IMR-90 (cell line): ENCODE data around the gene PLA2G4B. TPM values are rescaled to one million over a fixed set of nuclear protein-coding genes. Genes with fewer than 3 reads are reported as not detected.

Experiments
- ATAC-seq: fragments of 200-7000 bp; cut with Tn5 transposase; 2 replicates; pipeline ENCODE4 v1.9.1; 2020; ENCODE audit warnings: low read depth, mild to moderate bottlenecking, moderate library complexity
- BruUV-seq: library from RNA; stranded (reverse); fragments of 400-500 nt; replicated peaks from 2 replicates; lab custom pipeline; 2021; lab: Mats Ljungman, UMichigan
- CTCF ChIA-PET: fragments of 300-600 bp; formaldehyde crosslinking; extraction: SDS; loops from one replicate; lab custom pipeline; 2021; ENCODE audit warnings: antibody characterized with exemption; lab: Yijun Ruan, JAX
- POLR2A ChIA-PET: fragments of 300-600 bp; sonication (Branson Sonifier 250); formaldehyde crosslinking; loops from one replicate; lab custom pipeline; 2022; ENCODE audit warnings: antibody characterized with exemption; ENCODE audit not compliant: unreplicated experiment; lab: Charles Lee
- DNase-seq: peaks from one replicate; pipeline ENCODE4 v3.0.0; 2013
- H2AFZ ChIP-seq: replicated peaks from 2 replicates; pipeline ENCODE3; 2013; ENCODE audit warnings: low read length, mild to moderate bottlenecking; ENCODE audit not compliant: poor library complexity
- H2AK5ac ChIP-seq: 2 replicates; pipeline ENCODE4 v1.6.1; 2013; ENCODE audit warnings: low read depth, low read length, inconsistent platforms
- H2AK9ac ChIP-seq: replicated peaks from 2 replicates; pipeline ENCODE3; 2013; ENCODE audit warnings: mild to moderate bottlenecking, low read depth, low read length, moderate library complexity; ENCODE audit not compliant: poor library complexity
- H2BK120ac ChIP-seq: 2 replicates; pipeline ENCODE4 v1.6.1; 2013; ENCODE audit warnings: low read depth, low read length, inconsistent platforms
- H2BK15ac ChIP-seq: 3 replicates; pipeline ENCODE4 v1.6.1; 2013; ENCODE audit warnings: low read depth, low read length, inconsistent platforms
- H2BK20ac ChIP-seq: 2 replicates; pipeline ENCODE4 v1.6.1; 2013; ENCODE audit warnings: low read depth, mild to moderate bottlenecking, inconsistent platforms, low read length, moderate library complexity
- H2BK5ac ChIP-seq: 2 replicates; pipeline ENCODE4 v1.6.1; 2013; ENCODE audit warnings: mild to moderate bottlenecking, low read depth, low read length, inconsistent platforms; ENCODE audit not compliant: poor library complexity, severe bottlenecking
- H3K14ac ChIP-seq: replicated peaks from 2 replicates; pipeline ENCODE4 v1.6.1; 2013; ENCODE audit warnings: low read depth, low read length, inconsistent platforms
- H3K18ac ChIP-seq: 2 replicates; pipeline ENCODE4 v1.6.1; 2013; ENCODE audit warnings: low read depth, low read length, control low read depth
- H3K23ac ChIP-seq: 2 replicates; pipeline ENCODE4 v1.6.1; 2013; ENCODE audit warnings: low read depth, low read length, inconsistent platforms
- H3K27ac ChIP-seq: 2 replicates; pipeline ENCODE4 v1.5.1; 2013; ENCODE audit warnings: mild to moderate bottlenecking, control low read depth, low read length; ENCODE audit not compliant: insufficient read depth
- H3K27me3 ChIP-seq: 2 replicates; pipeline ENCODE4 v1.6.1; 2013; ENCODE audit warnings: low read length; ENCODE audit not compliant: control insufficient read depth, insufficient read depth
- H3K36me3 ChIP-seq: 2 replicates; pipeline ENCODE4 v1.6.1; 2013; ENCODE audit warnings: low read length, mixed read lengths; ENCODE audit not compliant: control insufficient read depth, insufficient read depth
- H3K4ac ChIP-seq: 2 replicates; pipeline ENCODE4 v1.6.1; 2013; ENCODE audit warnings: low read depth, low read length, inconsistent platforms
- H3K4me1 ChIP-seq: 2 replicates; pipeline ENCODE4 v1.6.1; 2013; ENCODE audit warnings: low read length, mixed read lengths; ENCODE audit not compliant: control insufficient read depth, insufficient read depth
- H3K4me2 ChIP-seq: 2 replicates; pipeline ENCODE4 v1.6.1; 2013; ENCODE audit warnings: low read depth, mild to moderate bottlenecking, control low read depth, low read length, moderate library complexity
- H3K4me3 ChIP-seq: 2 replicates; pipeline ENCODE4 v1.5.1; 2013; ENCODE audit warnings: low read depth, mild to moderate bottlenecking, control low read depth, low read length, moderate library complexity; ENCODE audit not compliant: insufficient read depth
- H3K56ac ChIP-seq: 2 replicates; pipeline ENCODE4 v1.6.1; 2013; ENCODE audit warnings: low read length, inconsistent platforms; ENCODE audit not compliant: insufficient read depth; ENCODE audit errors: extremely low read depth
- H3K79me1 ChIP-seq, 2 experiments: 2 replicates each; pipeline ENCODE4 v1.6.1; 2013; ENCODE audit warnings: low read length in 2 of 2, inconsistent platforms in 1 of 2, low read depth in 1 of 2
- H3K9ac ChIP-seq: 2 replicates; pipeline ENCODE4 v1.6.1; 2013; ENCODE audit warnings: low read depth, low read length, control low read depth
- H3K9me1 ChIP-seq: 2 replicates; pipeline ENCODE4 v1.6.1; 2013; ENCODE audit warnings: low read length, inconsistent platforms; ENCODE audit not compliant: insufficient read depth
- H3K9me3 ChIP-seq: 2 replicates; pipeline ENCODE4 v1.6.1; 2013; ENCODE audit warnings: low read length; ENCODE audit not compliant: control insufficient read depth, insufficient read depth
- H4K20me1 ChIP-seq: 2 replicates; pipeline ENCODE4 v1.6.1; 2013; ENCODE audit warnings: low read length, inconsistent platforms; ENCODE audit not compliant: insufficient read depth
- H4K5ac ChIP-seq: 2 replicates; pipeline ENCODE4 v1.6.1; 2013; ENCODE audit warnings: mild to moderate bottlenecking, low read depth, low read length, control low read depth
- H4K8ac ChIP-seq, 2 experiments: 2 replicates each; pipeline ENCODE4 v1.6.1; 2013; ENCODE audit warnings: low read depth in 2 of 2, low read length in 2 of 2, control low read depth in 1 of 2, inconsistent platforms in 1 of 2
- H4K91ac ChIP-seq: 2 replicates; pipeline ENCODE4 v1.6.1; 2013; ENCODE audit warnings: low read depth, low read length, inconsistent platforms; ENCODE audit not compliant: insufficient read depth
- CTCF ChIP-seq: conservative IDR thresholded peaks from 2 replicates; pipeline ENCODE4 v1.5.1; 2012; ENCODE audit warnings: mild to moderate bottlenecking, low read depth, low read length, improper control_type of control experiment
- ELK1 ChIP-seq: fragments of 150-350 bp; IDR thresholded peaks from 2 replicates; pipeline ENCODE4 v1.6.1; 2016; ENCODE audit warnings: low read depth, mild to moderate bottlenecking, low read length, moderate library complexity, borderline replicate concordance
- MAFK ChIP-seq: IDR thresholded peaks from 2 replicates; pipeline ENCODE4 v1.6.1; 2012; ENCODE audit warnings: low read depth, low read length, improper control_type of control experiment
- MXI1 ChIP-seq: IDR thresholded peaks from 2 replicates; pipeline ENCODE4 v1.6.1; 2012; ENCODE audit warnings: low read depth, mild to moderate bottlenecking, low read length, moderate library complexity, borderline replicate concordance
- RAD21 ChIP-seq: IDR thresholded peaks from 2 replicates; pipeline ENCODE4 v1.6.1; 2012; ENCODE audit warnings: low read length, improper control_type of control experiment
- RCOR1 ChIP-seq: IDR thresholded peaks from 2 replicates; pipeline ENCODE4 v1.6.1; 2012; ENCODE audit warnings: mild to moderate bottlenecking, low read length, improper control_type of control experiment; ENCODE audit not compliant: insufficient replicate concordance
- USF2 ChIP-seq: fragments of 150-350 bp; IDR thresholded peaks from 2 replicates; pipeline ENCODE4 v1.6.1; 2017; ENCODE audit warnings: mild to moderate bottlenecking, antibody characterized with exemption, low read length, low read depth
- WGBS, 2 experiments: methylation state at CpG; one replicate each; pipeline versions ENCODE4 v1.1.5 to v1.1.7; 2013; ENCODE audit warnings: missing lambda C conversion rate in 2 of 2; ENCODE audit not compliant: insufficient read length in 1 of 2; ENCODE audit errors: extremely low coverage in 2 of 2; 5-methylcytosine and 5-hydroxymethylcytosine counted together
- dilution Hi-C: fragments of 300-500 bp; cut with HindIII; formaldehyde crosslinking; loops from one replicate; pipeline ENCODE4 v1.14.3; 2018; ENCODE audit warnings: low sequenced_read_pairs; ENCODE audit not compliant: unreplicated experiment
- in situ Hi-C: fragments of 300-500 bp; cut with MboI; formaldehyde crosslinking; loops from 3 replicates; pipeline ENCODE4 v1.14.3; 2019; ENCODE audit warnings: low sequenced_read_pairs, inconsistent platforms, mixed read lengths
- intact Hi-C: fragments of 100-400 bp; cut with micrococcal nuclease; formaldehyde crosslinking; loops from 2 replicates; pipeline ENCODE4 v1.10.0; 2022
- polyA plus RNA-seq, 3 experiments: library from polyadenylated mRNA; depleted of rRNA; stranded (reverse); fragments of >200 nt; gene quantifications; 2 replicates each; pipeline ENCODE4 v1.2.3, GENCODE V29; 2012; ENCODE audit warnings: low replicate concordance in 1 of 3
- total RNA-seq: library from RNA; depleted of rRNA; stranded (reverse); fragments of >200 nt; gene quantifications from 2 replicates; pipeline ENCODE4 v1.2.3, GENCODE V29; 2012

Gene PLA2G4B
- total and polyA plus RNA-seq, 2 of the 4 experiments (the other 2 are of a cell fraction): 0.18 to 3.1 TPM

GRCh38 chr15:41866263-41866703 lies 27.6 kb downstream of the PLA2G4B start:
- no peak overlapping the region for H2BK20ac ChIP-seq
- no peak overlapping the region for H3K4me3 ChIP-seq
- no peak overlapping the region for H2BK5ac ChIP-seq
- H3K9me3 ChIP-seq: no peaks in the 10 kb centered on the region
- H3K56ac ChIP-seq: no peak overlapping the region
- 40% methylated on average over 2 of the region's 8 CpGs; no CpG with 5 or more reads in 1 of the 2 experiments for WGBS, 2 experiments
- dilution Hi-C loops: no loop called here
- BruUV-seq: no TSS peak
- no peak for ATAC-seq
- no peak overlapping the region for H3K4me2 ChIP-seq
- ChIA-PET POLR2A (no interaction called here), CTCF (no interaction called here)
- H4K5ac ChIP-seq: no peak overlapping the region
- no peak overlapping the region for H4K91ac ChIP-seq
- no peak overlapping the region for H2AK9ac ChIP-seq
- no peak overlapping the region for H3K18ac ChIP-seq
- in situ Hi-C loops: no loop called here
- H4K8ac ChIP-seq: no peak overlapping the region
- H3K27me3 ChIP-seq: peaks cover 14% of the 10 kb centered on the region
- H3K27ac ChIP-seq: no peak overlapping the region
- no peaks in the 10 kb centered on the region for H3K36me3 ChIP-seq
- H2BK15ac ChIP-seq: no peak overlapping the region
- H4K20me1 ChIP-seq: peaks cover 3% of the 10 kb centered on the region; the same call in 1 of the 2 replicates
- H2AK5ac ChIP-seq: no peak overlapping the region
- no peak overlapping the region for H3K4ac ChIP-seq
- peaks cover 2% of the 10 kb centered on the region; the same call in 1 of the 2 replicates for H3K4me1 ChIP-seq
- no peak overlapping the region for H3K23ac ChIP-seq
- TF ChIP-seq CTCF: no peak
- TF ChIP-seq MXI1: no peak
- TF ChIP-seq RCOR1: no peak
- no peak for TF ChIP-seq MAFK
- TF ChIP-seq RAD21: no peak
- TF ChIP-seq ELK1: no peak
- TF ChIP-seq USF2: no peak
- H3K14ac ChIP-seq: no peak overlapping the region
- H3K9me1 ChIP-seq: 0 out of 2 replicates have a peak, but pooled peaks cover 2% of the 10 kb centered on the region
- H2AFZ ChIP-seq: no peak overlapping the region
- intact Hi-C loops: no loop called here
- H3K79me1 ChIP-seq: no peaks in the 10 kb centered on the region
- no peak overlapping the region for H2BK120ac ChIP-seq
- DNase-seq: no peak
- H3K9ac ChIP-seq: no peak overlapping the region
